GM23338 (cell line): Measurements from ENCODE around the gene ATAD3B. TPM values are rescaled to one million over a fixed set of nuclear protein-coding genes. Genes with fewer than 3 reads are reported as not detected.

Experiments
- ATAC-seq: fragments of 200-7000 bp; cut with Tn5 transposase; 3 replicates; pipeline ENCODE4 v1.9.1; 2020
- DNase-seq: peaks from one replicate; pipeline ENCODE4 v3.0.0-alpha.2; 2015; ENCODE audit warnings: low spot score
- H2AFZ ChIP-seq: fragments of 200-600 bp; sonication (generic); 2 replicates; pipeline ENCODE4 v1.8.0; 2016; ENCODE audit warnings: antibody characterized with exemption, mild to moderate bottlenecking, moderate library complexity
- H3F3A ChIP-seq: fragments of 200-600 bp; sonication (generic); replicated peaks from 2 replicates; pipeline ENCODE4 v1.8.0; 2017; ENCODE audit warnings: antibody characterized with exemption, mixed run types, low read depth
- H3K27ac ChIP-seq: fragments of 200-600 bp; sonication (generic); 2 replicates; pipeline ENCODE4 v1.6.1; 2016; ENCODE audit warnings: low read depth
- H3K27me3 ChIP-seq: fragments of 200-600 bp; sonication (generic); 2 replicates; pipeline ENCODE4 v1.8.0; 2016; ENCODE audit warnings: mild to moderate bottlenecking, mixed run types, moderate library complexity; ENCODE audit not compliant: insufficient read depth
- H3K36me3 ChIP-seq: fragments of 200-600 bp; sonication (generic); 2 replicates; pipeline ENCODE4 v1.8.0; 2016; ENCODE audit warnings: mild to moderate bottlenecking; ENCODE audit not compliant: insufficient read depth
- H3K4me1 ChIP-seq: fragments of 200-600 bp; sonication (generic); 2 replicates; pipeline ENCODE4 v1.8.0; 2016; ENCODE audit warnings: mild to moderate bottlenecking, moderate library complexity; ENCODE audit not compliant: insufficient read depth
- H3K4me2 ChIP-seq: fragments of 200-600 bp; sonication (generic); 2 replicates; pipeline ENCODE4 v1.7.1; 2017; ENCODE audit warnings: mixed run types
- H3K4me3 ChIP-seq: fragments of 200-600 bp; sonication (generic); 2 replicates; pipeline ENCODE4 v1.6.1; 2016; ENCODE audit warnings: mixed run types
- H3K79me2 ChIP-seq: fragments of 200-600 bp; sonication (generic); replicated peaks from 2 replicates; pipeline ENCODE4 v1.8.0; 2017; ENCODE audit warnings: mild to moderate bottlenecking; ENCODE audit not compliant: insufficient read depth
- H3K9me2 ChIP-seq: fragments of 200-600 bp; sonication (generic); 2 replicates; pipeline ENCODE4 v1.8.0; 2017; ENCODE audit not compliant: insufficient read depth
- H4K20me1 ChIP-seq: fragments of 200-600 bp; sonication (generic); replicated peaks from 2 replicates; pipeline ENCODE4 v1.8.0; 2017; ENCODE audit warnings: mild to moderate bottlenecking; ENCODE audit not compliant: insufficient read depth
- H3K27ac Mint-ChIP-seq: 2 replicates; pipeline ENCODE4 v1.8.0; 2020; ENCODE audit warnings: inconsistent platforms, mild to moderate bottlenecking, moderate library complexity, mixed read lengths
- H3K27me3 Mint-ChIP-seq: 3 replicates; pipeline ENCODE4 v1.8.0; 2022; ENCODE audit warnings: low read depth, mild to moderate bottlenecking, moderate library complexity, mixed read lengths, inconsistent platforms; ENCODE audit not compliant: insufficient read depth, poor library complexity
- H3K36me3 Mint-ChIP-seq: 3 replicates; pipeline ENCODE4 v1.8.0; 2021; ENCODE audit warnings: low read depth, mild to moderate bottlenecking, inconsistent platforms, moderate library complexity, mixed read lengths
- H3K4me1 Mint-ChIP-seq: 3 replicates; pipeline ENCODE4 v1.8.0; 2020; ENCODE audit warnings: mild to moderate bottlenecking, inconsistent platforms, mixed read lengths
- H3K4me3 Mint-ChIP-seq: 3 replicates; pipeline ENCODE4 v1.8.0; 2021; ENCODE audit warnings: moderate library complexity, mild to moderate bottlenecking, inconsistent platforms, mixed read lengths
- H3K9me3 Mint-ChIP-seq: 3 replicates; pipeline ENCODE4 v1.8.0; 2020; ENCODE audit warnings: moderate library complexity, mild to moderate bottlenecking, inconsistent platforms, mixed read lengths
- ETS1 ChIP-seq: IDR thresholded peaks from 2 replicates; pipeline ENCODE4 v1.6.1; 2016; ENCODE audit warnings: antibody characterized with exemption
- EZH2 ChIP-seq: fragments of 200-600 bp; sonication (generic); IDR thresholded peaks from one replicate; pipeline ENCODE4 v1.8.0; 2017; ENCODE audit warnings: antibody characterized with exemption, mild to moderate bottlenecking, low read depth; ENCODE audit not compliant: unreplicated experiment
- POLR2AphosphoS5 ChIP-seq: IDR thresholded peaks from 2 replicates; pipeline ENCODE4 v1.6.1; 2016; ENCODE audit warnings: antibody characterized with exemption, low read depth
- ZNF462 ChIP-seq: fragments of 250-450 bp; sonication (Bioruptor Pico); IDR thresholded peaks from 2 replicates; pipeline ENCODE4 v1.5.0; 2020; ENCODE audit warnings: mild to moderate bottlenecking, moderate library complexity
- polyA plus RNA-seq: library from polyadenylated mRNA; unstranded; fragments of >200 nt; fragmentation: Nextera tagmentation; extraction: Ambion mirVana; gene quantifications from 2 replicates; pipeline ENCODE4 v1.2.1, GENCODE V29; 2016
- total RNA-seq: library from RNA; depleted of rRNA; stranded (reverse); fragments of >200 nt; shearing (Covaris generic); gene quantifications from 2 replicates; pipeline ENCODE4 v1.2.3, GENCODE V29; 2014

The ATAD3B gene
- total and polyA plus RNA-seq, 2 experiments from 2014 or later = 37.8 to 63.4 TPM

- TF ChIP-seq ZNF462 (CRISPR knock-in tag) = no peak
Observed at GRCh38 chr1:1489231-1489630, 17.7 kb downstream of the ATAD3B start (continued).

- Histone ChIP-seq H3K4me3 (no peak overlapping the region), H3K79me2 (no peaks in the 10 kb centered on the region), H4K20me1 (peaks cover 8% of the 10 kb centered on the region), H3K27me3 (no peaks in the 10 kb centered on the region), H2AFZ (no peak overlapping the region), H3K9me2 (no peaks in the 10 kb centered on the region), H3K4me1 (no peaks in the 10 kb centered on the region), H3K27ac (no peak overlapping the region), H3F3A (0 out of 2 replicates have a peak, but pooled peaks cover 10% of the 10 kb centered on the region), H3K4me2 (no peak overlapping the region), H3K36me3 (peaks cover 15% of the 10 kb centered on the region)
- no peaks in the 10 kb centered on the region; the same call in 2 of the 3 replicates for H3K4me1 Mint-ChIP-seq
- ATAC-seq (no peak), DNase-seq (no peak)
- H3K4me3 Mint-ChIP-seq = no peak overlapping the region
- peaks cover 2% of the 10 kb centered on the region for H3K27me3 Mint-ChIP-seq
- no peaks in the 10 kb centered on the region; the same call in 2 of the 3 replicates for H3K9me3 Mint-ChIP-seq
- H3K27ac Mint-ChIP-seq = no peak overlapping the region
- peaks cover 66% of the 10 kb centered on the region for H3K36me3 Mint-ChIP-seq
- no peak for TF ChIP-seq EZH2
- TF ChIP-seq ETS1 = no peak
- TF ChIP-seq ZNF462 (CRISPR knock-in tag) = no peak
- TF ChIP-seq POLR2AphosphoS5 = no peak
Observed at GRCh38 chr1:1489861-1490260, 18.3 kb downstream of the ATAD3B start.
